ENCODE results near the gene CCDC149. TPM values are rescaled to one million over a fixed set of nuclear protein-coding genes. Genes with fewer than 3 reads are reported as not detected.

CCDC149 gene
- total RNA-seq: 20.6 TPM

GRCh38 chr4:24912252-24913118 is at the start of gene CCDC149:
CCDC149 (minus strand) TSS chr4:24913042; CDS start chr4:24912864, 178 bp downstream.
- peak; percentile 75 for DNase-seq

- no peak for DNase-seq
Observed at GRCh38 chr4:24957886-24958285, 45.0 kb upstream of the CCDC149 start.

DNA sequence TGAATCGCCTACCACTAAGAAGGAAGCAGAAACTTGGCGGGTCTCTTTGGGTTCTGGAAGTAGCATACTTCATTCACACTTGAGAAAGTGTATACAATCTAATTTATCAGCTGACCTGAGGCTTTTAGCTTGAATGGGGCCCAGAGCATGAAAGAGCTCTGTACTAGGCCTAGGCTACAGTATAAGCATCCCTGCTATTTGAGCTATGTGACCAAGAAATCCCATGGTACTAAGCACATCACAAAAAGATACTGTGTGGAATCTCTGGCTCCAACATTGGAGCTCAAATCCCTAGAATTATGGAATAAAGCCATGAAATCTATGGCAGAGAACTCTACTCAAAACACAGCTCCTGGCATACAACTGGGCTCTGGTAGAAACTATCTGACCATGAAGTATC is 43.9 kb upstream of the CCDC149 start:
- DNase-seq: no peak

DNA sequence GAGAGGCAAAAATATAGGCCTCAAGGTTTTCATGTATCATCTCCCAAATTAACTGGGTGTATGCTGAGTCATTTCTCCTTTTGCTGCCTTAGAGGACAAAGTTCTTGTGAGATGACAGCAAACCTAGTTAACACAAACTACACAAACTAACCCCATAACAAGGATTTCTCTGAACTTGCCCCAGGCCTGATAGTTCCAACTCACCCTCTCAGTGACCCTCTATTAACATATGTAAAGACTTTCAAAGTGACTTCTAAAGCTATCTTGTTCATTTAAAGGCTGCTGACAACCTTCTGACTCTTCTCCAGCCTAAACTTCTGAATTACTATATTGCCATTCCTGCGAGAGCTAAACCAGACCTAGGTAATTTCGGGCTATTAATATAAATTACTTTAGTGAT is 43.2 kb upstream of the CCDC149 start:
- DNase-seq: no peak

GRCh38 chr4:24952667-24953066 is 39.8 kb upstream of the CCDC149 start:
- DNase-seq: no peak

DNA sequence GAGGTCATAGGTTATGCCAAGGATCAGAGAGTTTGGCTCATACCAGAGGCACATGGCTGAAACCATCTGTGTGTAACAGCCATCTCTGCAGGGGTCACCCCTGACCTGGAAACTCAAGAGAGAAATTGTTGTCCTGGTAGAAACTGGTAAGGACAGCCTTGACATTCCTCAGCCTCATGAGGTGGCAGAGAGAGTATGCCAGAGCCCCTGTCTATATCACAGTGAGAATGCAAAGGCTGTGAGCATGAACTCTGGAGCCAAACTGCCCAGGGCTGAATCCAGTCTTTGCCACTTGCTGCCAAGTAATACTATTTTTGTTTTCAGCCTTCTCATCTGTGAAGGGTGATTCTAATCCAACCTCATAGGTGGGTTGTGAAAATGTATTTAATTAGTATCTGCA is 37.1 kb upstream of the CCDC149 start:
- DNase-seq: no peak

GRCh38 chr4:24937917-24938281 is 25.1 kb upstream of the CCDC149 start:
- DNase-seq: no peak

DNA sequence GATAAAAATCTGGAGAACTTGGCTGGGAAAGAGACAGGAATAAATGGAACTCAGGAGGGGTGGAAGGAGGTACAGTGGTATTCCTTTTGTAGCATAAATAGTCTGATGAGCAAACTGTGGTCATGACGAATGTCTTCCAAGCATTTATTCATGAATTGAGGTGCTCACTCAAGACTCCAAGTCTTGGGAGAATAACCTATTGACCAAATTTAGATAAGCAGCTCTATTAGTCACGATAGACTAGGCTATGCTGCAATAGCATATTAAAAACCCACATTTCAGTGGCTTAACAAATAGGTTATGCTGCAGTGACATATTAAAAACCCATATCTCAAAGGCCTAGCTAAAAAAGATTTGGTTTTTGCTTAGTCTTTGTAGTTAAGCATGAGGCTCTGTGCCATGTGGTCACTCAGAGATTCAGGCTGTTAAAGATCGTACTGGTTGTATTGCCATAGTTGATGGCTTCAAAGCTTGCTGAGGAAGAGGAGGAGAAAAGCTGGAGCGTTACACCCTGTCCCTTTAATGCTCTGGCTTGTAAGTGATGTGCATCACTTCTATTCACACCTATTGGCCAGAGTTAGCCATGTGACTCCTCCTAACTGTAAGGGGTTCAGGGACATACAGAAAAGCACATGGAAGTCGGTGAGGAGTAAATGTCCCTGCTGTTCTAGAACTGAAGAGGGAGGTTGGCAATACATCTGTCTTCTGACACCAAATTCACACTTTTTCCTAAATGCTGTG is 24.5 kb upstream of the CCDC149 start:
- DNase-seq: no peak

DNA sequence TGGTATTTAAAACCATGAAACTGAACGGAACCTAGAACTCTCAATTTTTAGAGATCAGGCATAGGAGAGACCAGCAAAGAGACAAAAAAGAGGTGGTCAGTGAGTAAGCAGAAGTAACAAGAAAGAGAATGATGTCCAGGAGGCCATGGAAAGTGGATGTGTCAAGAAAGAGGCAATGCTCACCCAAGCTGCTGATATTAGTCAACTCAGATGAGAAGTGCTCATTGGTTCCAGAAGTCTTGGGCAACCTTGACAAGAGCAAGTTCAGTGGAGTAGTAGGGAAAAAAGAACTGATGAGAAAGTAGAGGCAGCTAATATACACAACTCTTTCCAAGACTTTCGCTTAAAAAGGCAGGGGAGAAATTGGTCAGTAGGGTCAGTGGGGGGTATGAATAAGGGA is 23.0 kb upstream of the CCDC149 start:
- no peak for DNase-seq

- no peak for DNase-seq
Observed at GRCh38 chr4:24934311-24934710, 21.5 kb upstream of the CCDC149 start.

- no peak for DNase-seq
Observed at GRCh38 chr4:24933684-24934275, 20.9 kb upstream of the CCDC149 start.

GRCh38 chr4:24932515-24933225 is 19.8 kb upstream of the CCDC149 start:
- DNase-seq: no peak

GRCh38 chr4:24930151-24930550 is 17.3 kb upstream of the CCDC149 start:
- no peak for DNase-seq

DNA sequence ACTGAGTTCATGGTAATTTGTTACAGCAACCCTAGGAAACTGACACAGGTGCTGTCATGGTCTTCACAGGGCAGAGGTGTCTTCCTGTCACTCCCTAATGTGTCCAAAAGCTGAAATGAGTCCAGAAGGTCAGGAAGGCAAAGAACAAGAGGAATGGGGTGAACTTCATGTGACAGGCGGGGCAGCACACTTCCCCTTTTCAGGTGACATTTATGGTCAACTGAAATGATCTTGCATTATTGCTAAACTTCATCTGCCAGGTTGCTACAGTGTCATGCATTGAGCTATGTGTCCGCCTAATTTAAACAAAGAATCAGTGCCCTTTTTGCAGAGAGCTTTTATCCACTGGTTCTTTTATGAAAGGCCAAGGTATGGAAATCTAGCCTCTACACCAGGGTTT is 15.9 kb upstream of the CCDC149 start:
- DNase-seq: no peak

DNA sequence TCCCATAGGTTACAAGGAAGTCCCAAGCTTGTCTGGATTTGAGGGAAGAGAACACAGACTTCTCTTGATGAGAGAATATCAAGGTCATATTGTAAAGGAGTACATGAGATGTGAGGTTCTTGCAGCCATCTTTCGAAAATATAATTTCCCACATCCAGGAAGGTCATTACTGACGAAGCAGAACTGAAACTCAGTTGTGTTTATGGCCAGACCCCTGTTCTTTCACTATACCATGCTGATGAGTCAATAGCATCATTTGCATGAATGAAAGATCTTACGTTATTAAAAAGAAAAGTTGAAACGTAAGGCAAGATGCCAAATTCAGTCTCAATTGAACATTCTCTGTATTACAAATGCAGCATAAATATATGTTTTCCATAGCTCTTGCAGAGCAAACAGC is 14.2 kb upstream of the CCDC149 start:
- no peak for DNase-seq

- no peak for DNase-seq
Observed at GRCh38 chr4:24924309-24924781, 11.5 kb upstream of the CCDC149 start.

DNA sequence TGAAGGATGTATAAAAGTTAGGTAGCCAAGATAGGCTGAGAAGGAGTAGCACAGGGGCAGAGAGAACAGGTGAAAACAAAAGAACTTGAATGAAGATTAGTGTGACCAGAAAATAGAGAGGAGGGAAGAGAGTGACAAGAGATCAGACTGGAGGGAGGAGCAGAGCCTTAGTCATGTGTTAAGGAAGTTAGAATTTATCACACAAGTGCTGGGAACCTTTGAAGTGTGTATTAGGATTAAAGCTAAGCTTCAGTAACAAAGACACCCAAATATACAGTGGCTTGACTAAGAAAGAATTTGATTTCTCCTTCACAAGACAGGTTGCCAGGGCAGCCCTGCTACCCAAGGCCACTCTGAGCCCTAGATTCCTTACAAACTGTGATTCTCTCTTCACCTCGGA is 10.7 kb upstream of the CCDC149 start:
- no peak for DNase-seq

- no peak for DNase-seq
Observed at GRCh38 chr4:24923002-24923401, 10.2 kb upstream of the CCDC149 start.

GRCh38 chr4:24922416-24922815 is 9.6 kb upstream of the CCDC149 start:
- DNase-seq: no peak

DNA sequence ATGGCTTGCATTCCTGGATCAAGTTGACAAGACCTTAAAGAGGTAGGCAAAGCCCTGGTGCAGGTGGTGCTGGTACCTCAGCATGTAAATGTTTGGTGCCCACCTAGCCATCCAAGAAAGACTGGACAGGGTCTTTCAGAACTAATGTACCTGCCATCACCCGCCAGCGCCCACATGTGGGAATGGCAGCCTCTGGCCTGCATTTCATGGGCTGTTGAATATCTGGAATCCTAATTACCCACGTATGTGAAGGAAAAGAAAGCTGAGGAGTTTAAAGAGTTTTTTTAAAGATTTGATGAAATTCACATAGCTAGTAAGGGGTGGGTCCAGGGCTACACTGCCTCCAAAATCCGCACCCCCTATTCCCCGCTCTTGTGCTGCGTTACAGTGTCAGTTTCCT is 8.6 kb upstream of the CCDC149 start:
- no peak for DNase-seq

DNA sequence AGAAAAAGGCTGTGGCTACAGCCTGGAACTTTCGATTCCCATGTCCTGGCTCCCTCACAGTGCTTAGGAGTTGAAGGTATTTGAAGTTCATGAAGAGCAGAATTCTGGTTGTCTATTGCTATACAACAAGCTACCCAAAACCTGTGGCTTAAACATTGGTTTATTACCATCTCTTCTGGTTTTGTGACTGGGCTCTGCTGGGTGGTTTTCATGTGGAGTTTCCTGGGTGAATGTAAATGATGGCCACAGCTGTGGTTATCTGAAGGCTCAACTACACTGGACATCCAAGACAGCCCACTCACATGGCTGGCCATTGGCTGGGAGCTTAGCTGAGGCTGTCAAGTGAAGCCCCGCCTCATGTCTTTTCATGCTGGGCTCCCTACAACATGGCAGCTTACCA is 7.2 kb upstream of the CCDC149 start:
- no peak for DNase-seq

GRCh38 chr4:24917076-24917856 is 4.4 kb upstream of the CCDC149 start:
- DNase-seq: no peak
